Breast epithelium (tissue), 4 donors: ENCODE data around the gene TPK1. TPM values are rescaled to one million over a fixed set of nuclear protein-coding genes. Genes with fewer than 3 reads are reported as not detected.
"Not testable (repeated sequence)": the region's sequence is repeated elsewhere in the genome, so short reads cannot be mapped to it uniquely, and the experiment has no call there.

Source experiments
- DNase-seq, 2 donors: peaks; one replicate each; pipeline ENCODE4 v3.0.0-alpha.2; 2019; ENCODE audit warnings: low spot score in 2 of 2
- H3K27ac ChIP-seq, 2 donors: fragments of 200-600 bp; sonication (generic) in 1 of 2; one replicate each; pipeline ENCODE4 v1.5.1; 2016 to 2019; ENCODE audit warnings: mild to moderate bottlenecking in 1 of 2
- H3K27me3 ChIP-seq, 2 donors: fragments of 200-600 bp; sonication (generic) in 1 of 2; one replicate each; pipeline versions ENCODE4 v1.5.1 to v1.6.0; 2017 to 2019; ENCODE audit warnings: control low read depth in 1 of 2, mild to moderate bottlenecking in 1 of 2
- H3K36me3 ChIP-seq: fragments of 200-600 bp; one replicate; pipeline ENCODE4 v1.5.1; 2019
- H3K4me1 ChIP-seq, 2 donors: fragments of 200-600 bp; sonication (generic); one replicate each; pipeline ENCODE4 v1.5.1; 2016 to 2019; ENCODE audit warnings: control low read depth in 1 of 2
- H3K4me3 ChIP-seq, 3 donors: fragments of 200-600 bp; sonication (generic); 1 replicate in 2 of 3; 2 replicates in 1 of 3; pipeline ENCODE4 v1.5.1; 2016 to 2019; ENCODE audit warnings: mild to moderate bottlenecking in 3 of 3, moderate library complexity in 2 of 3
- H3K9me3 ChIP-seq, 2 donors: fragments of 200-600 bp; sonication (generic) in 1 of 2; one replicate each; pipeline ENCODE4 v1.5.1; 2016 to 2019; ENCODE audit warnings: control low read depth in 1 of 2
- POLR2A ChIP-seq: fragments of 450-650 bp; IDR thresholded peaks from one replicate; pipeline ENCODE4 v1.6.1; 2016; ENCODE audit warnings: antibody characterized with exemption, mild to moderate bottlenecking, moderate library complexity
- POLR2AphosphoS5 ChIP-seq, 3 donors: sonication (generic); formaldehyde crosslinking; IDR thresholded peaks; one replicate each; pipeline ENCODE4 v1.6.1; 2017; ENCODE audit warnings: antibody characterized with exemption in 3 of 3
- intact Hi-C: fragments of 100-400 bp; cut with DNase I; formaldehyde crosslinking; loops from one replicate; pipeline ENCODE4 v1.15.1; 2023; ENCODE audit warnings: low total_unique reads
- total RNA-seq, 3 donors: library from RNA; depleted of rRNA; stranded (reverse); fragments of >200 nt; gene quantifications; one replicate each; pipeline ENCODE4 v1.1.0, GENCODE V29; 2016
- TF ChIP-seq, protein P1 (sequence below), 3 donors: fragments of 450-650 bp; IDR thresholded peaks; one replicate each; pipeline ENCODE4 v1.5.1; 2016 to 2017; ENCODE audit warnings: antibody characterized with exemption in 3 of 3, mild to moderate bottlenecking in 3 of 3, moderate library complexity in 3 of 3

The TPK1 gene
- total RNA-seq, 3 donors from 2014 or later = 4.8 to 9.8 (median 7.9) TPM

DNA sequence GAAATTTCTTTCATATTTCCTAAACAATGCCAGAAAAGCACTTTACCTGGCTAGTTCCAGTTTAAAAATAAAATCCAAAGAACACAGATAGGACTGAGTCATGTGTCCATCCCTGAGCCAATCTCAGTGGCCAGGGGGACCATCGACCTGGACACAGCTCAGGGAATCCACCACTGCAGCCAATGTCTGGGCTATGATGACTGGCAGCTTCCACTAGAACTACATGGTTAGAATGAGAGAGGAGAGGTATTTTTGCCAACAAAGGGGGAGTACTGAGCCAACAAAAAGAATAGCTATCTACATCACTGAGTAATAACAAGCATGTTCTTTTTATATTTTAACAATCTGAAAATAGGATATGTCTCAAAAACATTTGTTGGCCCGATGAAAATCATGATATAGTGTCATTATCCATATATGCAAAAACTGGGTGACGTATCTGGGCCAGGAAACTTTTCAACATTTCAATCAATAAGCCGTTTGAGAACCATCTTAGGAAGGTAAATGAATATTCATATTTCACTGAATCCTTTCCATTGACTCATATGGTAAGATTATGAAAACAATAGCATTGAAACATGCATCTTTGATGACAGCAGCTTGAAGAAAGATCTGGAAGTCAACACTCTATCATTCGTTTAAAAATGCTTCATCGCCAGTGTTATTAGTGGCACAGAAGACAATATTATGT is 104.0 kb downstream of the TPK1 start:
- no peaks in the 10 kb centered on the region for H3K9me3 ChIP-seq

DNA sequence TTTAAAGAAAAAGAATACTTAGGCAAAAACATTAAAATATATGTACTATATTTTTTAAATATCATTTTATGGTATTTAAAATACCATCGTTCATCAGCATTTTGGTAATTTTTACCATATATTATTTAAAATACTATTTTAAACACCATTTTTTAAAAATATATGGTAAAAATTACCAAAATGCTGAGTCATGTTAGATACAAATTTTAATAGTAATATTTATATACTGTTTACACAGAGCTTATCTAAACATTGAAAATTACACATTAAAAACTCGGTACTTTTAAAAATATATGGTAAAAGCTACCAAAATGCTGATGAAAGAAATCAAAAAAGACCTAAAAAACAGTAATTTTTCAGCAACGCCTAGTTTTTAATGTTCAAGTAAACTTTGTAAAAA is 105.6 kb downstream of the TPK1 start:
- H3K9me3 ChIP-seq = no peaks in the 10 kb centered on the region
- TF ChIP-seq, protein P1, sequence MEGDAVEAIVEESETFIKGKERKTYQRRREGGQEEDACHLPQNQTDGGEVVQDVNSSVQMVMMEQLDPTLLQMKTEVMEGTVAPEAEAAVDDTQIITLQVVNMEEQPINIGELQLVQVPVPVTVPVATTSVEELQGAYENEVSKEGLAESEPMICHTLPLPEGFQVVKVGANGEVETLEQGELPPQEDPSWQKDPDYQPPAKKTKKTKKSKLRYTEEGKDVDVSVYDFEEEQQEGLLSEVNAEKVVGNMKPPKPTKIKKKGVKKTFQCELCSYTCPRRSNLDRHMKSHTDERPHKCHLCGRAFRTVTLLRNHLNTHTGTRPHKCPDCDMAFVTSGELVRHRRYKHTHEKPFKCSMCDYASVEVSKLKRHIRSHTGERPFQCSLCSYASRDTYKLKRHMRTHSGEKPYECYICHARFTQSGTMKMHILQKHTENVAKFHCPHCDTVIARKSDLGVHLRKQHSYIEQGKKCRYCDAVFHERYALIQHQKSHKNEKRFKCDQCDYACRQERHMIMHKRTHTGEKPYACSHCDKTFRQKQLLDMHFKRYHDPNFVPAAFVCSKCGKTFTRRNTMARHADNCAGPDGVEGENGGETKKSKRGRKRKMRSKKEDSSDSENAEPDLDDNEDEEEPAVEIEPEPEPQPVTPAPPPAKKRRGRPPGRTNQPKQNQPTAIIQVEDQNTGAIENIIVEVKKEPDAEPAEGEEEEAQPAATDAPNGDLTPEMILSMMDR (IDR thresholded peaks at IDR 0.05) = no peak
- no peak for TF ChIP-seq POLR2AphosphoS5 (IDR thresholded peaks at IDR 0.05)
- no peak for TF ChIP-seq POLR2A
- DNase-seq = no peak
- H3K4me3 ChIP-seq = no peak overlapping the region
- H3K36me3 ChIP-seq = no peaks in the 10 kb centered on the region
- no peaks in the 10 kb centered on the region for H3K4me1 ChIP-seq
- H3K27me3 ChIP-seq = no peaks in the 10 kb centered on the region
- intact Hi-C loops = no loop called here
- no peak overlapping the region for H3K27ac ChIP-seq

More for the DNA sequence above, 104.0 kb downstream of the TPK1 start:
- no peaks in the 10 kb centered on the region for H3K4me1 ChIP-seq
- no peaks in the 10 kb centered on the region for H3K36me3 ChIP-seq
- H3K4me3 ChIP-seq = no peak overlapping the region
- no peaks in the 10 kb centered on the region for H3K27me3 ChIP-seq
- intact Hi-C loops = no loop called here
- TF ChIP-seq, protein P1 (IDR thresholded peaks at IDR 0.05) = no peak
- TF ChIP-seq POLR2A (no peak), POLR2AphosphoS5 (IDR thresholded peaks at IDR 0.05) (no peak)
- H3K27ac ChIP-seq = no peak overlapping the region
- no peak for DNase-seq

DNA sequence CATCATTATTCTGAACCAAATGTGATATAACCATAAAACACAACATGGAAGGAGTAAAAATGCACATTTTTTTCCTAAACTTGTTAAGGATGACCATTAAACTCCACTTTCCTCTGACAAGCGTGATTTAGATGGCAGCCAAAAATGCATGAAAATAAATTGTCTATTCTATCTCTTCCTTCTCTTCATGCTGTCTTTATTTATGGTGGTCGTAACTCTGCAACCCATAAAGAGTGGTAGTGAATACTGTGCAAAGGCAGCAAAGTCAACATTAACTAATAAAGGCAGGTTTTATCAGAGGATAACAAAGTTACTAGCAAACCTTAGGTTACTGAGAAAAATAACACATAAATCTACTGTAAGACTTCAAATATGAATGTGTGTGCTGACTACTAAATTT is 106.6 kb downstream of the TPK1 start:
- TF ChIP-seq POLR2A (no peak), POLR2AphosphoS5 (IDR thresholded peaks at IDR 0.05) (no peak)
- TF ChIP-seq, protein P1 (IDR thresholded peaks at IDR 0.05) = no peak
- intact Hi-C loops = no loop called here
- H3K9me3 ChIP-seq = no peaks in the 10 kb centered on the region
- no peaks in the 10 kb centered on the region for H3K4me1 ChIP-seq
- H3K36me3 ChIP-seq = no peaks in the 10 kb centered on the region
- H3K27ac ChIP-seq = no peak overlapping the region
- DNase-seq = no peak
- no peak overlapping the region for H3K4me3 ChIP-seq
- H3K27me3 ChIP-seq = no peaks in the 10 kb centered on the region

DNA sequence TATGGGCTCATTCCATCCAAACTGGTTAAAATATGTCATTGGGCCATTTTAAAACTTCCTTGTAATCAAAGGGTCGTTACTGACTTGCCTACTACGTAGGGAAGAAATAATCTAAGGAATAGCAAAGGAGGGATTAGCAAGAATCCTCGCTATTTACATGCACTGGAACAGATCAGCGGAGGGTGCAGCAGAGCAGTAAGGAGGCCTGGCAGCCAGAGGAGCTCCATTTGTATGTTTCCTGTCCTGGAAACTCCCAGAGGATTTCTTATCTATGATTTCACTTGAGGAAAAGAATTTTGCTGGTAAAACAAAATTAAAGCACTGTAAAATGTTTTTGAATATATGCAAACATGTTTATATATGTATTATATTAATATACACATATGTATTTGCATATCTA is 107.3 kb downstream of the TPK1 start:
- no peaks in the 10 kb centered on the region for H3K36me3 ChIP-seq
- DNase-seq = no peak
- no peaks in the 10 kb centered on the region for H3K27me3 ChIP-seq
- TF ChIP-seq POLR2AphosphoS5 (IDR thresholded peaks at IDR 0.05) = no peak
- TF ChIP-seq POLR2A = no peak
- TF ChIP-seq, protein P1 (IDR thresholded peaks at IDR 0.05) = no peak
- H3K4me3 ChIP-seq = no peak overlapping the region
- H3K27ac ChIP-seq = no peak overlapping the region
- H3K4me1 ChIP-seq = no peaks in the 10 kb centered on the region
- intact Hi-C loops = no loop called here
- no peaks in the 10 kb centered on the region for H3K9me3 ChIP-seq

DNA sequence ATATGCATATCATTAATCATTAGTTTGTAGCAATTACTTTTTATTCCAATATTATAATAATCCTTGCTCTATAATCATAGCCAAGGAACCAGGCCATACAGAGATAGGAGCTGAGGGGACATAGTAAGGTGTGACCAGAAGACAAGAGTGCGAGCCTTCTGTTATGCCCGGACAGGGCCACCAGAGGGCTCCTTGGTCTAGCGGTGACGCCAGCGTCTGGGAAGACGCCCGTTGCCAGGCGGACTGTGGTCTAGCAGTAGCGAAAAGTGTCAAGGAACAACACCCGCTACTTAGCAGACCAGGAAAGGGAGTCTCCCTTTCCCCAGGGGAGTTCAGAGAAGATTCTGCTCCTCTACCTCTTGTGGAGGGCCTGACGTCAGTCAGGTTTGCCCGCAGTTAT is 109.0 kb downstream of the TPK1 start:
- intact Hi-C loops, DNase-seq, H3K27me3 ChIP-seq, H3K4me1 ChIP-seq, H3K9me3 ChIP-seq, H3K36me3 ChIP-seq, H3K4me3 ChIP-seq, H3K27ac ChIP-seq: not testable (repeated sequence)
